ENCODE results near the gene MGMT. TPM values are rescaled to one million over a fixed set of nuclear protein-coding genes. Genes with fewer than 3 reads are reported as not detected.

Gene MGMT
- total and polyA plus RNA-seq, 7 donors = 4.2 to 13.3 (median 7.5) TPM

GRCh38 chr10:129716881-129717280 lies 249.8 kb downstream of the MGMT start:
- no peak for ATAC-seq

GRCh38 chr10:129717816-129718547 lies 250.9 kb downstream of the MGMT start:
- intact Hi-C loops (cut with DNase I) = no loop called here
- H3K4me1 ChIP-seq = no peaks in the 10 kb centered on the region
- ATAC-seq (no peak), DNase-seq (no peak)
- H3K36me3 ChIP-seq (ENCODE audit: insufficient read depth in 1 of 2, low read depth in 1 of 2) = no peaks in the 10 kb centered on the region
- TF ChIP-seq CTCF (IDR thresholded peaks at IDR 0.05) = no peak
- H3K27ac ChIP-seq = no peak overlapping the region
- no peak overlapping the region for H3K4me3 ChIP-seq
- H3K9me3 ChIP-seq = peaks cover 13% of the 10 kb centered on the region
- WGBS, 3 donors = 85 to 86% (median 86%) methylated on average over 14 of the region's 14 CpGs
- no peaks in the 10 kb centered on the region for H3K27me3 ChIP-seq (ENCODE audit: insufficient read depth in 3 of 3, low read length in 2 of 3)

More at GRCh38 chr10:129716881-129717280, 249.8 kb downstream of the MGMT start:
- Histone ChIP-seq H3K9me3 (peaks cover 7% of the 10 kb centered on the region), H3K36me3 (ENCODE audit: insufficient read depth in 1 of 2, low read depth in 1 of 2) (no peaks in the 10 kb centered on the region), H3K27ac (no peak overlapping the region), H3K4me1 (no peaks in the 10 kb centered on the region), H3K27me3 (ENCODE audit: insufficient read depth in 3 of 3, low read length in 2 of 3) (no peaks in the 10 kb centered on the region), H3K4me3 (no peak overlapping the region)
- no peak for TF ChIP-seq CTCF (IDR thresholded peaks at IDR 0.05)
- WGBS, 3 donors = 94 to 99% (median 97%) methylated on average over 9 of the region's 9 CpGs
- no peak for DNase-seq
- intact Hi-C loops (cut with DNase I) = no loop called here

- ATAC-seq = peak in 1 of 4 donors; percentile 25
- Histone ChIP-seq H3K9me3 (peaks cover 13% of the 10 kb centered on the region), H3K27me3 (ENCODE audit: insufficient read depth in 3 of 3, low read length in 2 of 3) (no peaks in the 10 kb centered on the region), H3K27ac (no peak overlapping the region), H3K36me3 (ENCODE audit: insufficient read depth in 1 of 2, low read depth in 1 of 2) (no peaks in the 10 kb centered on the region), H3K4me3 (no peak overlapping the region), H3K4me1 (no peaks in the 10 kb centered on the region)
- 94 to 96% (median 95%) methylated on average over 25 of the region's 25 CpGs for WGBS, 3 donors
- intact Hi-C loops (cut with DNase I) = no loop called here
- DNase-seq = no peak
- no peak for TF ChIP-seq CTCF (IDR thresholded peaks at IDR 0.05)
Observed at GRCh38 chr10:129718548-129719414, 251.7 kb downstream of the MGMT start.

- Histone ChIP-seq H3K36me3 (ENCODE audit: insufficient read depth in 1 of 2, low read depth in 1 of 2) (no peaks in the 10 kb centered on the region), H3K4me1 (no peaks in the 10 kb centered on the region), H3K27me3 (ENCODE audit: insufficient read depth in 3 of 3, low read length in 2 of 3) (no peaks in the 10 kb centered on the region), H3K27ac (no peak overlapping the region), H3K4me3 (no peak overlapping the region), H3K9me3 (peaks cover 13% of the 10 kb centered on the region)
- no peak for DNase-seq
- intact Hi-C loops (cut with DNase I) = no loop called here
- TF ChIP-seq CTCF (IDR thresholded peaks at IDR 0.05) = no peak
- WGBS, 3 donors = 93 to 97% (median 97%) methylated on average over 9 of the region's 9 CpGs
- no peak for ATAC-seq
Observed at GRCh38 chr10:129719415-129719739, 252.3 kb downstream of the MGMT start.
